ENCODE measurements around the gene TRIML1.

GRCh38 chr4:188121530-188121929 lies 17.7 kb upstream of the TRIML1 start:
- TF ChIP-seq CTCF (IDR thresholded peaks at IDR 0.05) = no peak
- no peak for TF ChIP-seq POLR2A (IDR thresholded peaks at IDR 0.05)
